Left colon (tissue), 2 donors: ENCODE measurements around the gene ALDH1B1. TPM values are rescaled to one million over a fixed set of nuclear protein-coding genes. Genes with fewer than 3 reads are reported as not detected.

Source experiments
- ATAC-seq: fragments of 200-7000 bp; cut with Tn5 transposase; one replicate; pipeline ENCODE4 v1.9.1; 2020; ENCODE audit warnings: mild to moderate bottlenecking, moderate library complexity
- DNase-seq, 2 donors: peaks; one replicate each; pipeline ENCODE4 v3.0.0-alpha.2; 2020
- intact Hi-C, 2 donors: fragments of 100-400 bp; cut with DNase I in 1 of 2; cut with micrococcal nuclease in 1 of 2; formaldehyde crosslinking; loops; one replicate each; pipeline versions ENCODE4 v1.11.2 to v1.14.0; 2022; cut with DNase I, micrococcal nuclease
- long read RNA-seq: library from polyadenylated mRNA; unstranded; transcript quantifications from one replicate; pipeline ENCODE4 v2.0.0, GENCODE V29; 2021
- total RNA-seq, 2 donors: library from RNA; stranded (reverse); fragmentation: NEBNext Ultra II Directional; extraction: Animal tissue kit (Norgen Biotek cat#: 25700); gene quantifications; one replicate each; pipeline ENCODE4 v1.2.1, GENCODE V29; 2021
- donor health status: DM: no; HTN: no; CAD: no.
- donor health status: DM: yes; HTN: yes; CAD: no.

ALDH1B1 gene
- total RNA-seq: 10 to 100 TPM; 34.7 to 53.9 TPM
- long read RNA-seq, transcript ALDH1B1-201 (2 exons, 3,066 nt): major isoform, 83 of 104 reads
- long read RNA-seq, partial matches to known transcripts: 0 of 104 reads
- long read RNA-seq, other reads (novel, unspliced or antisense): 19 of 104 reads

DNA sequence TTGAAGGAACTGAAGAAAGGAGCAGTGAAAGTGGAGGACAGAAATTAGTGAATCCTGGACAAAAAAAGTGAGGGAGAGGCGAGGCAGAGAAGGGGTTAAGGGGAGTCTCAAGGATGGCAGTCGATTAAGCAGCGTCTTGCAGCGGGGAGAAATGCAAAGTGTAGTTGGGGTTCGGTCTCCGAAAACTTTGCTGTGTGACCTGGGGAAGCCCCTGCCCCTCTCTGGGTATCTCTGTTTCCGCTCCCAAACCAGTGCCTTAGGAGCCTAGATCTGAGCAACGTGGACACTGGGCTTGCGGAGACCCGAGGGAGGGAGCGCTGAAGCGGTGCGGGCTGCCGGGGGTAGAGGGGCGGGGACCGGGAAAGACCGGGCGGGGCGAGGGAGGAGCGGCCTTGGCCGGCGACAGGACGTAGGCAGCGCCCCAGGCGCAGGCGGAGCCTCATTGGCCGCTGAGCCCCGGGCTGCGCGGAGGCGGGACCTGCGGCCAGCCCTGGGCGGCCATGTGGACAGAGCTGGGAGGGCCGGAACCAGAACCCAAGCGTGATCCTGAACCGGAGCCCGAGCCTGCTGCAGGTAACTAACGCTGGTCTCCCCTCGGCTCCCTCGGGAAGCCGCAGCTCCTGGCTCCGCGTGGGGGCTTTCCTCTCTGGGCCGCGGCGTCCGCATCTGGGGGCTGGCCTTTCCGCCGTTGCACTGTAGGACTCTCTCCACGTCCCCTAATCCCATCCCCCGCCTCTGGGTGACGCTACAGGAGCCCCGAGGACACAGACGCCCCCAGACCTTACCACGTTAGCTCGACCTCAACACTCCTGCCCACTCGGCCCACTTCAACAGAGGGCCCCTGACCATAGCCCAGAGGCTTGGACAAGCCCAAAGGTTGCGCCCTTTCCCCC, at the start of gene ALDH1B1:
Gene ALDH1B1 (plus strand): TSS at position 468 of the 893 bp plus-strand sequence. CDS start 3,047 bp downstream, outside the sequence.
- ATAC-seq: peak; percentile 96
- intact Hi-C loops: no loop called here

GRCh38 chr9:38343037-38343436, 49.5 kb upstream of the ALDH1B1 start:
- intact Hi-C loops: no loop called here
- no peak for DNase-seq
- no peak for ATAC-seq

More for the DNA sequence above, at the start of gene ALDH1B1:
- DNase-seq: peak; percentile 90

- intact Hi-C loops: no loop called here
- ATAC-seq: no peak
- no peak for DNase-seq
Measured at GRCh38 chr9:38343552-38343951, 49.0 kb upstream of the ALDH1B1 start.

- ATAC-seq: no peak
- intact Hi-C loops: no loop called here
- DNase-seq: no peak
Measured at GRCh38 chr9:38344566-38345324, 47.8 kb upstream of the ALDH1B1 start.

- intact Hi-C loops: no loop called here
- ATAC-seq: no peak
- DNase-seq: no peak
Measured at GRCh38 chr9:38345851-38346755, 46.4 kb upstream of the ALDH1B1 start.

- DNase-seq (no peak), ATAC-seq (no peak)
- intact Hi-C loops: no loop called here
Measured at GRCh38 chr9:38346811-38347210, 45.7 kb upstream of the ALDH1B1 start.

- no peak for DNase-seq
- intact Hi-C loops: no loop called here
- ATAC-seq: no peak
Measured at GRCh38 chr9:38347271-38347671, 45.2 kb upstream of the ALDH1B1 start.

DNA sequence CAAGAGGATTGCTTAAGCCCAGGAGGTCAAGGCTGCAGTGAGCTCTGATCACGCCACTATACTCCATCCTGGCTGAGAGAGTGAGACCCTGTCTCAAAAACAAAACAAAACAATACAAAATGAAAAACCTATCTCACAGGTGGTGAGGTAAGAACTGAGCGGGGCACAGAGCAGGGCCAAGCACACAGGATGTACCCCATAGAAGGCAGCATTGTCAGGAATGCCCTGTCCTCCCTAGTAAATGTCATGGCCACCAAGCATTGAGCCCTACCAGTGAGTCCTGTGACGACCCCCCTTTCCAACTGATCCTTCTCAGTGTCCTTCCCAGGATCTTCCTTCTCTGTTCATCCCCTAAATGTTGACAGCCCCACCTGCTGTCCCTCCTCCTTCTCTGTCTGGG, 44.6 kb upstream of the ALDH1B1 start:
- intact Hi-C loops: no loop called here
- DNase-seq: no peak
- no peak for ATAC-seq

- intact Hi-C loops: no loop called here
Measured at GRCh38 chr9:38350529-38350928, 42.0 kb upstream of the ALDH1B1 start.

GRCh38 chr9:38352530-38353328, 39.8 kb upstream of the ALDH1B1 start:
- no peak for DNase-seq
- intact Hi-C loops: no loop called here
- no peak for ATAC-seq

More at GRCh38 chr9:38350529-38350928, 42.0 kb upstream of the ALDH1B1 start:
- ATAC-seq: no peak
- no peak for DNase-seq

GRCh38 chr9:38355115-38355514, 37.4 kb upstream of the ALDH1B1 start:
- intact Hi-C loops: no loop called here
- ATAC-seq (no peak), DNase-seq (no peak)

DNA sequence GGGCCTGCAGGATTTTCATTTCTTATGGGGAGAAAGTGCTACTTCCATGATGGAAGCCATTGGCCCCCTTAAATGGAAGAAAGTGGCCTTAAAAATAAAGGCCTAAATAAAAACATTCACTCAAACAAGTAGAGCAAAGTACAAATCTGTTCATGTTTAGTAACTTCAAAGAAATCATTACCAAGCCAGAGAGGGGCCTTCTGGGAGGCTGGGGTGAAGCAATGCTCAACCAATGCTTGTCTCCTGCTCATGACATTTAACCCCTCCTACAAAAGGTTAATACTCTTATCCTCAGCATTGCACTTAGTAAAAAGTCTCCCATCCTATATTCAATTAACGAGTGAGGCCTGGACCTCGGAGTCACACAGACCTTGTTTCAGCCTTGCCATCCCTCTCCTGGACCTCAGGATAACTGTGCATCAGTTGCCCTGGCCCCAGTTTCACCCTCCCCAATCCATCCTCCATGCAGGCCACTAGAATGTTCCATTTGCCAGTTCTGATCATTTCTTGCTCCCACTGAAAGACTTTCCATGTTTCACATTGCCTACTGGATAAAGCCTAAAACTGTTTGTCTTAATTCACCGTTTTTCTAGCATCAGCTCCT, 36.9 kb upstream of the ALDH1B1 start:
- DNase-seq (no peak), ATAC-seq (no peak)
- intact Hi-C loops: no loop called here

GRCh38 chr9:38356851-38357250, 35.7 kb upstream of the ALDH1B1 start:
- DNase-seq: no peak
- no peak for ATAC-seq
- intact Hi-C loops: no loop called here

DNA sequence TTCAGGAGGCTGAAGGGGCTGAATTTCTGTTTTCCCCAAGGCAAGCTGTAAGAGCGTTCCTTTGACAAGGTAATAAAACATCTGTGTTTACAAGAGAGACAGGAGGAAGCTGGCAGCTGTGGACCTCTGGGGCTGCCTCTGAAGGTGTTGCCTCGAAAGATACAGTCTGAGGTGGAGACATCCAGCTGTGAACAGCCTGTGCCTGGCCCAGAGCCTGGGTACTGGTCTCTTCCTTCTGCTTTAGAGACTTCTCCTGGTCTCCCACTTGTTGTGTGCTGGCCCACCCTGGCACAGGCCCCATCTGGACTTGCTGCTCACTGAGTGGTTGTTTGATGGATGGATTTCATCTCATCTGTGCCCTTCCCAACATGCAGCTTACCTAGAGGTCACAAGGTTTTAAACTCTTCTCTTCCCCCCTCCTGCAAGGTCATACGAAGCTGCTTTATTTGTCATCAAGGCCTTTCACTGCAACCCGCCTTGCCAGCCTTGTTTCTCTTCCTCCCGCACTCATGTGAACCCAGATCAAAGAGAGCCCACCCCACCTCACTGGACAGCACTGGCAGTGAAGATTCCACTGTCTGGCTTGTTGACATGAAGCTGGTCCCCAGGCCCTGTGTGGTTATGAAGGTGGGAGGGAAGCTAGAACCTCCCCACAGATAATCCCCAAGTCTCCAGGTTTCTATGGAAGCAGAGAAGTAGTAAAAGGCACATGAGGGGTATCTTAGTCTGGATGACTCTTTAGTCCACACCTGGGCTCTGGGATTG, 35.0 kb upstream of the ALDH1B1 start:
- intact Hi-C loops: no loop called here
- ATAC-seq (no peak), DNase-seq (no peak)

DNA sequence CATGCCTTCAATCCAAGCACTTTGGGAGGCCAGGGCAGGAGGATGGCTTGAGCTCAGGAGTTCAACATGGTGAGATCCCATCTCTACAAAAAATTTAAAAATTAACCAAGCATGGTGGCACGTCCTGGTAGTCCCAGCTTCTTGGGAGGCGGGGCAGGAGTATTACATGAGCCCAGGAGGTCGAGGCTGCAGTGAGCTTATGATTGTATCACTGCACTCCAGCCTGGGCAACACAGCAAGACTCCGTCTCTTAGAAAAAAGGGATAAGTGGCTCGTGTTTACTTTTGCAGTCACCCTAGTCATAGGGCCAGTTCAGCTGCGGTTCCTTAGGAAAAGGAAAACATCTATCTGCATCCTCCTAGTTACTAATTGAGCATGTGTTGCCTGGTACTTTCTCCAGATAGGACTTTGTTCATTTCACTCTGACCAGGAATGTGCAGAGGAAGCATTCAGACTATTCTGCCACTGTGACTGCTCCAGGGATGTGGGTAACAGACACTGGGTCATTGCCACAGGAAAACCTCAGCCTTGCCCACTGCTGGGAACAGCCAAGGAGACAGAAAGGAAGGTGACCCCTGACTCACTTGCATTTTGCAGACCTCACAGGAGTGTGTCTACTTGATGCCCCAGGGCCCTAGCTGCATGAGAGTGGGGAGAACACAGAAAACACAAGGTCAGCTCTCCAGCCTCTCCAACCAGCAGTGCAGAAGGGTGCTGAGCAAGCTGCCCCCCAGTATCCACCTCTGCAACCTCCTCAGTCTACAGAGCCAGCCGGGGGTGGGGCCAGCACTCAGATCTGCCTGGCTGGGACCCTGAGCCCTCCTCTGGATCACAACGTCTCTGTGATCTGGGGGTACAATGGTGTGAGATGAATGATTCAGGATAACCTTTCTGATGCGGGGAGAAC, 33.9 kb upstream of the ALDH1B1 start:
- ATAC-seq (no peak), DNase-seq (no peak)
- intact Hi-C loops: no loop called here

GRCh38 chr9:38359297-38359653, 33.2 kb upstream of the ALDH1B1 start:
- no peak for DNase-seq
- intact Hi-C loops: no loop called here
- ATAC-seq: no peak
